Measurements from ENCODE around the gene C2CD2L.

GRCh38 chr11:119167933-119168332 lies 60.8 kb downstream of the C2CD2L start:
- TF ChIP-seq CTCF (IDR thresholded peaks at IDR 0.05), result no peak
- no peak for TF ChIP-seq ATF6 (CRISPR knock-in tag; IDR thresholded peaks at IDR 0.05)
- no peak for TF ChIP-seq MLX (CRISPR knock-in tag; IDR thresholded peaks at IDR 0.05)
- TF ChIP-seq FOXK1 (CRISPR knock-in tag; IDR thresholded peaks at IDR 0.05), result no peak
- TF ChIP-seq USF1 (CRISPR knock-in tag; IDR thresholded peaks at IDR 0.05), result no peak
- no peak for TF ChIP-seq SMAD4 (CRISPR knock-in tag; IDR thresholded peaks at IDR 0.05)
